GM12875 (cell line): ENCODE measurements around the gene JPH2.

Experiments used
- H3K4me3 ChIP-seq: one replicate; pipeline ENCODE4 v1.5.1; 2011; ENCODE audit warnings: low read depth, low read length, control low read depth
- CTCF ChIP-seq: IDR thresholded peaks from 2 replicates; pipeline ENCODE4 v1.5.1; 2011; ENCODE audit warnings: low read depth, mild to moderate bottlenecking, control low read depth, inconsistent platforms, low read length, moderate library complexity, borderline replicate concordance; ENCODE audit not compliant: insufficient read depth

Gene JPH2

GRCh38 chr20:44157061-44157460, 29.9 kb downstream of the JPH2 start:
- no peak for TF ChIP-seq CTCF
- no peak overlapping the region for H3K4me3 ChIP-seq

GRCh38 chr20:44154521-44155001, 32.4 kb downstream of the JPH2 start:
- TF ChIP-seq CTCF = no peak

GRCh38 chr20:44153636-44154043, 33.3 kb downstream of the JPH2 start:
- no peak overlapping the region for H3K4me3 ChIP-seq
- TF ChIP-seq CTCF = no peak

More at GRCh38 chr20:44154521-44155001, 32.4 kb downstream of the JPH2 start:
- no peak overlapping the region for H3K4me3 ChIP-seq

- no peak for TF ChIP-seq CTCF
- no peak overlapping the region for H3K4me3 ChIP-seq
Observed at GRCh38 chr20:44151621-44152416, 35.2 kb downstream of the JPH2 start.

GRCh38 chr20:44146272-44146671, 40.7 kb downstream of the JPH2 start:
- no peak overlapping the region for H3K4me3 ChIP-seq
- no peak for TF ChIP-seq CTCF

- no peak for TF ChIP-seq CTCF
- no peak overlapping the region for H3K4me3 ChIP-seq
Observed at GRCh38 chr20:44145131-44145775, 41.7 kb downstream of the JPH2 start.
